Esophagus squamous epithelium (tissue), 5 donors: ENCODE results near the gene FHAD1. TPM values are rescaled to one million over a fixed set of nuclear protein-coding genes. Genes with fewer than 3 reads are reported as not detected.
A peak's percentile ranks its signal among the peaks of the same experiment; 100 is the strongest.

ENCODE experiments used
- DNase-seq: peaks from one replicate; lab custom pipeline; 2025; lab: John Stamatoyannopoulos, UW
- H3K27ac ChIP-seq, 4 donors: fragments of 200-600 bp; sonication (generic); one replicate each; pipeline ENCODE4 v1.5.1; 2016 to 2019; ENCODE audit warnings: mild to moderate bottlenecking in 1 of 4
- H3K27me3 ChIP-seq, 4 donors: fragments of 200-600 bp; sonication (generic); 1 replicate in 3 of 4; 2 replicates in 1 of 4; pipeline versions ENCODE4 v1.5.1 to v1.6.0; 2017 to 2021; ENCODE audit warnings: antibody characterized with exemption in 1 of 4
- H3K36me3 ChIP-seq, 3 donors: fragments of 200-600 bp; sonication (generic); one replicate each; pipeline ENCODE4 v1.5.1; 2016 to 2019
- H3K4me1 ChIP-seq, 3 donors: fragments of 200-600 bp; sonication (generic); one replicate each; pipeline ENCODE4 v1.5.1; 2017 to 2019
- H3K4me3 ChIP-seq, 4 donors: fragments of 200-600 bp; sonication (generic); 1 replicate in 3 of 4; 2 replicates in 1 of 4; pipeline ENCODE4 v1.5.1; 2016 to 2019; ENCODE audit warnings: mild to moderate bottlenecking in 2 of 4, moderate library complexity in 1 of 4
- H3K9me3 ChIP-seq, 3 donors: fragments of 200-600 bp; sonication (generic); one replicate each; pipeline ENCODE4 v1.5.1; 2016 to 2019
- POLR2A ChIP-seq, 4 donors: fragments of 450-650 bp; IDR thresholded peaks; one replicate each; pipeline ENCODE4 v1.6.1; 2017; ENCODE audit warnings: antibody characterized with exemption in 4 of 4, mild to moderate bottlenecking in 4 of 4, moderate library complexity in 3 of 4
- WGBS, 2 donors: methylation state at CpG; one replicate each; pipeline ENCODE4 v1.1.5; 2018; 5-methylcytosine and 5-hydroxymethylcytosine counted together
- intact Hi-C: fragments of 100-400 bp; cut with DNase I; formaldehyde crosslinking; loops from one replicate; pipeline ENCODE4 v1.15.0; 2022
- total RNA-seq, 4 donors: library from RNA; depleted of rRNA; stranded (reverse); fragments of >200 nt; gene quantifications; one replicate each; pipeline ENCODE4 v1.1.0, GENCODE V29; 2016
- TF ChIP-seq, protein P1 (sequence below), 6 experiments: fragments of 450-650 bp in 4 of 6; fragments of 200-600 bp in 2 of 6; sonication (generic) in 2 of 6; IDR thresholded peaks; one replicate each; pipeline ENCODE4 v1.5.1; 2016 to 2019; ENCODE audit warnings: antibody characterized with exemption in 6 of 6, mild to moderate bottlenecking in 4 of 6, moderate library complexity in 4 of 6
- donor health status: DM: yes; HTN: yes; CAD: no.

FHAD1 gene
- total RNA-seq, 4 donors from 2014 or later: 0.57 TPM; not detected in 3

DNA sequence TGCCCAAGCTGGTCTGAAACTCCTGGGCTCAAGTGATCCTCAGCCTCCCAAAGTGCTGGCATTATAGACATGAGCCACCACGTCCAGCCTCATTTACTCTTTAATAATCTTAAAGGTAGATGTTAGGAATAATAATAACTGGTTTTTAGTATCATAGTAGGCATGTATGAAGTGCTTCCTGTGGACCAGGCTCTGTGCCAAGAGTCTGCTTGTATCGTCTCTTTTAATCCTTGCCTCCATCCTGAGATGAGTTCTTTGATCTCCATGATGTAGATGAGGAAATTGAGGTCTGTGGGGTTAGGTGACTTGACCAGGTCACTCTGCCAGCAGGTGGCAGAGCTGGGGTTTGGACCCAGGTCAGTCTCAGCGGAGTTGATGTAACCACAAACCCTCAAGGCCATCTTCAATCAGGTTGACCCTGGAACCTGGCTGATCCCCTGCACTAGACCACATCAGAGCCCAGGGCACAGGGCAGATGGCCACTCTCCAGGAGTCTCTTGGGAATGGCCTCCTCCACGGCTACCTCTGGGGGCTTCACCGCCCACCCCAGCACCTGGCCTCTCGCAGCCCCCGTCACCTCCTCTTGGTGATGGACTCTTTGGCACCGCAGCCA, 173.9 kb downstream of the FHAD1 start:
- TF ChIP-seq, protein P1, sequence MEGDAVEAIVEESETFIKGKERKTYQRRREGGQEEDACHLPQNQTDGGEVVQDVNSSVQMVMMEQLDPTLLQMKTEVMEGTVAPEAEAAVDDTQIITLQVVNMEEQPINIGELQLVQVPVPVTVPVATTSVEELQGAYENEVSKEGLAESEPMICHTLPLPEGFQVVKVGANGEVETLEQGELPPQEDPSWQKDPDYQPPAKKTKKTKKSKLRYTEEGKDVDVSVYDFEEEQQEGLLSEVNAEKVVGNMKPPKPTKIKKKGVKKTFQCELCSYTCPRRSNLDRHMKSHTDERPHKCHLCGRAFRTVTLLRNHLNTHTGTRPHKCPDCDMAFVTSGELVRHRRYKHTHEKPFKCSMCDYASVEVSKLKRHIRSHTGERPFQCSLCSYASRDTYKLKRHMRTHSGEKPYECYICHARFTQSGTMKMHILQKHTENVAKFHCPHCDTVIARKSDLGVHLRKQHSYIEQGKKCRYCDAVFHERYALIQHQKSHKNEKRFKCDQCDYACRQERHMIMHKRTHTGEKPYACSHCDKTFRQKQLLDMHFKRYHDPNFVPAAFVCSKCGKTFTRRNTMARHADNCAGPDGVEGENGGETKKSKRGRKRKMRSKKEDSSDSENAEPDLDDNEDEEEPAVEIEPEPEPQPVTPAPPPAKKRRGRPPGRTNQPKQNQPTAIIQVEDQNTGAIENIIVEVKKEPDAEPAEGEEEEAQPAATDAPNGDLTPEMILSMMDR (IDR thresholded peaks at IDR 0.05): no peak
- TF ChIP-seq POLR2A (IDR thresholded peaks at IDR 0.05): no peak
- no peak for DNase-seq
- no peak overlapping the region for H3K4me3 ChIP-seq
- H3K4me1 ChIP-seq: peaks cover 26 to 84% (median 45%) of the 10 kb centered on the region in 3 donors
- H3K9me3 ChIP-seq: no peaks in the 10 kb centered on the region
- 64 to 72% methylated on average over 2 to 3 of the region's 8 CpGs for WGBS, 2 donors
- H3K27ac ChIP-seq: no peak overlapping the region
- intact Hi-C loops: no loop called here
- H3K36me3 ChIP-seq: peaks cover 0 to 27% (median 0%) of the 10 kb centered on the region in 3 donors
- H3K27me3 ChIP-seq: no peaks in the 10 kb centered on the region

DNA sequence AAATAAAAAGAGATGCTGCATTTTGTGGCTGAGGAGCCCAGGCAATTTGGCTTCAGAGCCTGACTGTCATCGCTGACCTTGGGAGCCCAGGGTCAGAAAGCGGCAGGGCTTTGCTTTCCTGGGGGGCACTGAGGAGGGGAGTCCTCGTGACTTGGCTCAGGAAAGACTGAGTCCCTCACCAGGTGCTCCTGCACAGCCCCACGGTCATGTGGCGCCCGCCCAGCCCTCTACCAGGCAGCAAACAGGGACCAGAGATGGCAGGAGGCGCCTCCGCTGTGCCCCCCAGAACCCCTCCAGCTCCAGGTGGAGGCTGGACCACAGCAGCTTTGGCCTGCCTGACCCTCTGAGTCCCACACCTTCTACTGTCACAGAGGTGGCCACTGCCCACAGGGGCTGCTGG, 175.8 kb downstream of the FHAD1 start:
- Histone ChIP-seq H3K27me3 (no peaks in the 10 kb centered on the region), H3K27ac (no peak overlapping the region), H3K9me3 (no peaks in the 10 kb centered on the region), H3K4me1 (peaks cover 22 to 84% (median 33%) of the 10 kb centered on the region in 3 donors), H3K36me3 (peaks cover 0 to 46% (median 0%) of the 10 kb centered on the region in 3 donors), H3K4me3 (no peak overlapping the region)
- no peak for DNase-seq
- no peak for TF ChIP-seq POLR2A (IDR thresholded peaks at IDR 0.05)
- TF ChIP-seq, protein P1 (IDR thresholded peaks at IDR 0.05): no peak
- intact Hi-C loops: no loop called here
- WGBS, 2 donors: 84 to 87% methylated on average over 3 to 5 of the region's 8 CpGs

DNA sequence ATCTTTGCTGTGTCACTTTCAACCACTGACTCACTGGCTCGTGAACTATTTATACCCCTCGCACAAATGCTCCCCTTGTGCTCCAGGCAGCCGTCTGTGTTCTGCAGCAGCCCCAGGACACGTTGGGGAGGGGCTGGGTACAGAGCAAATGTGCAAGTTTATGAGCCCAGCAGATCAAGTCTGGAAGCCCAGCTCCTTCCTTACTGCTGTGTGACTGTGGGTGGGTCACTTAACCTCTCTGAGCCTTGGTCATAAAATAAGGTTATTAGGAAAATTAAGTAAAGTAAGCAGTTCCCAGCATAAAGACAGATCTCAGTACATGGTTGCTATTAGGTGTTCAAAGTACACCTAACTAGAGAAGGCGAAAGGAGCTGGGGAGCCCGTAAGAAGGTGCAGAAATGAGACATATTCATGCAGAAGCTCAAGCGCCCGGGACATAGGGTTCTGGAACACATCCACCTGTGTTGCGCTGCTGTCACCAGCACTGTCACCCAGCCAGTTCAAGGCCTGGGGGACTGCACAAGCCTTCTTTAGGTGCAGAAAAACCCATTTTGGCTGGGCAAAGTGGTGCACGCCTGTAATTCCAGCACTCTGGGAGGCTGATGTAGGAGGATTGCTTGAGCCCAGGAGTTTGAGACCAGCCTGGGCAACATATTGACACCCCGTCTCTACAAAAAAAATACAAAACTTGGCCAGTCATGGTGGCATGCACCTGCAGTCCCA, 176.5 kb downstream of the FHAD1 start:
- no peaks in the 10 kb centered on the region for H3K27me3 ChIP-seq
- H3K36me3 ChIP-seq: peaks cover 0 to 53% (median under 1%) of the 10 kb centered on the region in 3 donors
- H3K4me3 ChIP-seq: no peak overlapping the region
- no peak for DNase-seq
- 88 to 92% methylated on average over 6 to 8 of the region's 11 CpGs for WGBS, 2 donors
- no peak for TF ChIP-seq POLR2A (IDR thresholded peaks at IDR 0.05)
- TF ChIP-seq, protein P1 (IDR thresholded peaks at IDR 0.05): no peak
- H3K9me3 ChIP-seq: no peaks in the 10 kb centered on the region
- H3K27ac ChIP-seq: peak overlapping the region in 2 of 4 donors; percentile 42 to 65
- intact Hi-C loops: no loop called here
- peaks cover 22 to 80% (median 31%) of the 10 kb centered on the region in 3 donors for H3K4me1 ChIP-seq

DNA sequence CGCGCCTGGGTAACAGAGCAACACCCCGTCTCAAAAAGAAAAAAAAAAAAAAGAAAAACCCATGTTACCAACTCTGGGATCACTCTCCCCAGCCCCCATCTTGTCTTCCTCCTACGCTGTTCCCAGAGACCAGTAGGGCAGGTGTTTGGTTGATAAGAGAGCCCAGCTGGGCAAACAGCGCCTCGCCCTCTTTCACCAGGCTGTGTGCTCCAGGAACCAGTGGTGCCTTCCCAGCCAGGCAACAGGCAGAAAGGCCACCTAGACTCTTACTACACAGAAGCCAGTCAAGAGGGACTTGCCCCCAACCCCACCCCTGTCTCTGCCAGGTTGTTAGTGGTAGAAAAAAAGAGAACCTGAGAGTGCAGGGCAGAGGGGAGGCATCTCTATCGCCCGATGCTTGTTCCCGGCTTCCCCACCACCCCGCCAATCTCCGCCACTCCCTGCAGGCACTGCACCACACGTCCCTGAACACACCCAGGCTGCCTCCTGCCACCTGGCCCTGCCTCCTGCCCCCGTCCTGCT, 177.2 kb downstream of the FHAD1 start:
- DNase-seq: no peak
- Histone ChIP-seq H3K27me3 (no peaks in the 10 kb centered on the region), H3K27ac (peak overlapping the region; percentile 42 to 65 (median 47)), H3K36me3 (peaks cover 0 to 60% (median 6%) of the 10 kb centered on the region in 3 donors), H3K9me3 (no peaks in the 10 kb centered on the region), H3K4me1 (peaks cover 19 to 73% (median 24%) of the 10 kb centered on the region in 3 donors), H3K4me3 (no peak overlapping the region)
- intact Hi-C loops: no loop called here
- WGBS, 2 donors: 60 to 64% methylated on average over 11 to 13 of the region's 13 CpGs
- no peak for TF ChIP-seq POLR2A (IDR thresholded peaks at IDR 0.05)

DNA sequence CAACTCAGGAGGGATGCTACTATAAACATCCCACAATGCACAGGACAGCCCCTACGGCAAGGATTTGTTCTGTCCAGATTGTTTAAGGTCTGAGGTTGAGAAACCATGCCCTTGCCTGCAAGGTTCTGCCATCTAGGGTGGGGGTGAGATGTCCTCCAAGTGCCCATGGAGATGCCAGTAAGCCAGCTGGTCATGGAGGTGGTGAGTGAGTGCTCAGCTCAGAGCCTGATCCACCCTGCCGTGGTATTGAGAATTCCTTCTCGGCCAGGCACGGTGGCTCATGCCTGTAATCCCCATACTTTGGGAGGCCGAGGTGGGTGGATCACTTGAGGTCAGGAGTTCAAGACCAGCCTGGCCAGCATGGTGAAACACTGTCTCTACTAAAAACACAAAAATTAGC, 178.0 kb downstream of the FHAD1 start:
- no peak overlapping the region for H3K4me3 ChIP-seq
- peaks cover 13 to 67% (median 21%) of the 10 kb centered on the region in 3 donors for H3K4me1 ChIP-seq
- peaks cover 0 to 62% (median 6%) of the 10 kb centered on the region in 3 donors for H3K36me3 ChIP-seq
- TF ChIP-seq POLR2A (IDR thresholded peaks at IDR 0.05): no peak
- TF ChIP-seq, protein P1 (IDR thresholded peaks at IDR 0.05): no peak
- 80% methylated on average over 5 of the region's 5 CpGs; no CpG with 5 or more reads in 1 of the 2 donors for WGBS, 2 donors
- peak overlapping the region in 2 of 4 donors; percentile 42 to 51 for H3K27ac ChIP-seq
- intact Hi-C loops: no loop called here
- no peak for DNase-seq
- H3K9me3 ChIP-seq: no peaks in the 10 kb centered on the region
- H3K27me3 ChIP-seq: no peaks in the 10 kb centered on the region
